Activated CD4-positive, alpha-beta T cell treated with anti-CD3 and anti-CD28 coated beads, Interleukin-2, amount 10 ng/mL, durations not matched to agents 7 days and 5 days (primary cell): ENCODE data around the gene MRPS24. TPM values are rescaled to one million over a fixed set of nuclear protein-coding genes. Genes with fewer than 3 reads are reported as not detected.
"Not testable (repeated sequence)": the region's sequence is repeated elsewhere in the genome, so short reads cannot be mapped to it uniquely, and the experiment has no call there.

Source experiments
- CTCF ChIA-PET: fragments of 350-600 bp; sonication (Branson Sonifier 250); formaldehyde crosslinking; loops from one replicate; lab custom pipeline; 2021; ENCODE audit warnings: antibody characterized with exemption; lab: Charles Lee
- POLR2A ChIA-PET: fragments of 350-600 bp; sonication (Branson Sonifier 250); formaldehyde crosslinking; loops from one replicate; lab custom pipeline; 2021; ENCODE audit warnings: antibody characterized with exemption; lab: Charles Lee
- DNase-seq: peaks from one replicate; pipeline ENCODE4 v3.0.0-alpha.2; 2020
- H3K27ac Mint-ChIP-seq: one replicate; pipeline ENCODE4 v1.8.0; 2021; ENCODE audit warnings: mild to moderate bottlenecking, moderate library complexity, mixed read lengths
- H3K27me3 Mint-ChIP-seq: one replicate; pipeline ENCODE4 v1.8.0; 2021; ENCODE audit warnings: mixed read lengths
- H3K36me3 Mint-ChIP-seq: one replicate; pipeline ENCODE4 v1.8.0; 2021; ENCODE audit warnings: low read depth, mixed read lengths
- H3K4me1 Mint-ChIP-seq: one replicate; pipeline ENCODE4 v1.8.0; 2021; ENCODE audit warnings: mixed read lengths
- H3K4me3 Mint-ChIP-seq: one replicate; pipeline ENCODE4 v1.8.0; 2021; ENCODE audit warnings: mild to moderate bottlenecking, moderate library complexity, mixed read lengths
- H3K9me3 Mint-ChIP-seq: one replicate; pipeline ENCODE4 v1.8.0; 2021; ENCODE audit warnings: mixed read lengths
- total RNA-seq, 2 experiments: library from RNA; stranded (reverse); gene quantifications; one replicate each; pipeline ENCODE4 v1.2.3, GENCODE V29; 2021

Gene MRPS24
- total RNA-seq, 2 experiments from 2014 or later, result 77.6 to 84.0 TPM

- CTCF ChIA-PET, result interaction anchor here (0.8 to 1.5 kb wide), 6 partner anchors 10 to 266 kb away, joined by 3 to 7 read pairs (median 4); partner anchors contain the start of gene STK17A
- H3K36me3 Mint-ChIP-seq, result no peaks in the 10 kb centered on the region
- H3K9me3 Mint-ChIP-seq, result no peaks in the 10 kb centered on the region
- no peak overlapping the region for H3K27ac Mint-ChIP-seq
- no peak for DNase-seq
- POLR2A ChIA-PET, result no interaction called here
- peaks cover 3% of the 10 kb centered on the region for H3K27me3 Mint-ChIP-seq
- H3K4me3 Mint-ChIP-seq, result no peak overlapping the region
- H3K4me1 Mint-ChIP-seq, result peaks cover 5% of the 10 kb centered on the region
Observed at GRCh38 chr7:43849047-43849446, 20.3 kb downstream of the MRPS24 start.

- DNase-seq, result no peak
- CTCF ChIA-PET, result interaction anchor here (0.6 to 1.5 kb wide), 5 partner anchors 8 to 374 kb away, joined by 3 to 4 read pairs (median 3); no protein-coding TSS in a partner anchor
- Mint-ChIP-seq H3K4me1 (peaks cover 5% of the 10 kb centered on the region), H3K4me3 (no peak overlapping the region), H3K27ac (no peak overlapping the region), H3K27me3 (peaks cover 3% of the 10 kb centered on the region), H3K9me3 (no peaks in the 10 kb centered on the region), H3K36me3 (no peaks in the 10 kb centered on the region)
- POLR2A ChIA-PET, result no interaction called here
Observed at GRCh38 chr7:43847496-43847895, 21.8 kb downstream of the MRPS24 start.

GRCh38 chr7:43844662-43845061 lies 24.7 kb downstream of the MRPS24 start:
- H3K27ac Mint-ChIP-seq, result no peak overlapping the region
- no peak for DNase-seq
- ChIA-PET POLR2A (interaction anchor here (0.6 kb wide), 1 partner anchor 9 kb away, joined by 5 read pairs; no protein-coding TSS in a partner anchor), CTCF (interaction anchor here (0.6 to 3.5 kb wide), 2 partner anchors 91 to 262 kb away, joined by 4 to 11 read pairs; partner anchors contain the start of gene STK17A)
- no peaks in the 10 kb centered on the region for H3K36me3 Mint-ChIP-seq
- H3K27me3 Mint-ChIP-seq, result peaks cover 4% of the 10 kb centered on the region
- H3K9me3 Mint-ChIP-seq, result no peaks in the 10 kb centered on the region
- H3K4me3 Mint-ChIP-seq, result no peak overlapping the region
- H3K4me1 Mint-ChIP-seq, result no peaks in the 10 kb centered on the region

GRCh38 chr7:43844257-43844656 lies 25.1 kb downstream of the MRPS24 start:
- Mint-ChIP-seq H3K27me3 (peaks cover 4% of the 10 kb centered on the region), H3K27ac (no peak overlapping the region), H3K9me3 (no peaks in the 10 kb centered on the region), H3K36me3 (no peaks in the 10 kb centered on the region), H3K4me3 (no peak overlapping the region), H3K4me1 (no peaks in the 10 kb centered on the region)
- CTCF ChIA-PET, result interaction anchor here (0.7 to 3.5 kb wide), 2 partner anchors 10 to 262 kb away, joined by 3 to 11 read pairs; partner anchors contain the start of gene STK17A
- POLR2A ChIA-PET, result no interaction called here
- no peak for DNase-seq

GRCh38 chr7:43843296-43843695 lies 26.0 kb downstream of the MRPS24 start:
- ChIA-PET POLR2A (no interaction called here), CTCF (interaction anchor here (0.7 to 3.5 kb wide), 2 partner anchors 11 to 261 kb away, joined by 3 to 11 read pairs; partner anchors contain the start of gene STK17A)
- Mint-ChIP-seq H3K27ac (no peak overlapping the region), H3K9me3 (no peaks in the 10 kb centered on the region), H3K4me3 (no peak overlapping the region), H3K27me3 (peaks cover 4% of the 10 kb centered on the region), H3K36me3 (no peaks in the 10 kb centered on the region), H3K4me1 (peaks cover 6% of the 10 kb centered on the region)
- DNase-seq, result no peak

GRCh38 chr7:43838201-43838658 lies 31.1 kb downstream of the MRPS24 start:
- no peaks in the 10 kb centered on the region for H3K36me3 Mint-ChIP-seq
- H3K9me3 Mint-ChIP-seq, result peaks cover 2% of the 10 kb centered on the region
- ChIA-PET POLR2A (no interaction called here), CTCF (interaction anchor here (0.6 to 2.3 kb wide), 13 partner anchors 9 to 902 kb away, joined by 3 to 30 read pairs (median 5); partner anchors contain the start of genes COA1 and STK17A)
- peak overlapping the region; percentile 36 for H3K4me3 Mint-ChIP-seq
- H3K4me1 Mint-ChIP-seq, result peaks cover 22% of the 10 kb centered on the region
- DNase-seq, result no peak
- peaks cover 8% of the 10 kb centered on the region for H3K27me3 Mint-ChIP-seq
- H3K27ac Mint-ChIP-seq, result no peak overlapping the region

- peak overlapping the region; percentile 88 for H3K27ac Mint-ChIP-seq
- CTCF ChIA-PET, result interaction anchor here (0.5 to 2.5 kb wide), 7 partner anchors 9 to 252 kb away, joined by 3 to 13 read pairs (median 3); partner anchors contain the start of gene STK17A
- POLR2A ChIA-PET, result interaction anchor here (0.6 kb wide), 1 partner anchor 278 kb away, joined by 4 read pairs; no protein-coding TSS in a partner anchor
- peaks cover 12% of the 10 kb centered on the region for H3K36me3 Mint-ChIP-seq
- DNase-seq, result peak; percentile 56
- peaks cover 5% of the 10 kb centered on the region for H3K27me3 Mint-ChIP-seq
- peaks cover 22% of the 10 kb centered on the region for H3K4me1 Mint-ChIP-seq
- peaks cover 17% of the 10 kb centered on the region for H3K9me3 Mint-ChIP-seq
- H3K4me3 Mint-ChIP-seq, result peak overlapping the region; percentile 65
Observed at GRCh38 chr7:43834463-43835251, 34.7 kb downstream of the MRPS24 start.

GRCh38 chr7:43830917-43831316 lies 38.4 kb downstream of the MRPS24 start:
- CTCF ChIA-PET, result interaction anchor here (0.6 to 3.1 kb wide), 4 partner anchors 8 to 572 kb away, joined by 3 to 21 read pairs (median 4); partner anchors contain the start of gene STK17A
- Mint-ChIP-seq H3K27me3 (peaks cover 25% of the 10 kb centered on the region), H3K9me3 (peaks cover 17% of the 10 kb centered on the region), H3K4me1 (peaks cover 16% of the 10 kb centered on the region), H3K36me3 (peaks cover 12% of the 10 kb centered on the region)
- H3K4me3 Mint-ChIP-seq, POLR2A ChIA-PET, H3K27ac Mint-ChIP-seq, DNase-seq: not testable (repeated sequence)

- Mint-ChIP-seq H3K27ac (no peak overlapping the region), H3K4me3 (no peak overlapping the region), H3K36me3 (no peaks in the 10 kb centered on the region), H3K27me3 (peaks cover 46% of the 10 kb centered on the region), H3K9me3 (no peaks in the 10 kb centered on the region), H3K4me1 (no peaks in the 10 kb centered on the region)
- POLR2A ChIA-PET, result no interaction called here
- CTCF ChIA-PET, result interaction anchor here (1.5 to 1.8 kb wide), 3 partner anchors 9 to 243 kb away, joined by 5 to 11 read pairs (median 11); partner anchors contain the start of gene STK17A
- DNase-seq, result no peak
Observed at GRCh38 chr7:43825391-43825808, 43.9 kb downstream of the MRPS24 start.

GRCh38 chr7:43824963-43825362 lies 44.4 kb downstream of the MRPS24 start:
- Mint-ChIP-seq H3K27me3 (peaks cover 50% of the 10 kb centered on the region), H3K4me3 (no peak overlapping the region), H3K27ac (no peak overlapping the region), H3K36me3 (no peaks in the 10 kb centered on the region), H3K9me3 (no peaks in the 10 kb centered on the region), H3K4me1 (no peaks in the 10 kb centered on the region)
- no peak for DNase-seq
- ChIA-PET POLR2A (no interaction called here), CTCF (interaction anchor here (0.7 to 1.8 kb wide), 5 partner anchors 10 to 242 kb away, joined by 3 to 11 read pairs (median 5); partner anchors contain the start of gene STK17A)

- H3K4me3 Mint-ChIP-seq, H3K4me1 Mint-ChIP-seq, H3K36me3 Mint-ChIP-seq, H3K9me3 Mint-ChIP-seq, H3K27ac Mint-ChIP-seq, POLR2A ChIA-PET, DNase-seq: not testable (repeated sequence)
- CTCF ChIA-PET, result interaction anchor here (0.7 to 1.8 kb wide), 5 partner anchors 10 to 242 kb away, joined by 3 to 11 read pairs (median 5); partner anchors contain the start of gene STK17A
- H3K27me3 Mint-ChIP-seq, result peaks cover 52% of the 10 kb centered on the region
Observed at GRCh38 chr7:43824513-43824912, 44.8 kb downstream of the MRPS24 start.

- H3K4me1 Mint-ChIP-seq, result no peaks in the 10 kb centered on the region
- H3K27me3 Mint-ChIP-seq, result peaks cover 53% of the 10 kb centered on the region
- no peak overlapping the region for H3K27ac Mint-ChIP-seq
- no peaks in the 10 kb centered on the region for H3K9me3 Mint-ChIP-seq
- H3K4me3 Mint-ChIP-seq, result no peak overlapping the region
- POLR2A ChIA-PET, result no interaction called here
- no peak for DNase-seq
- CTCF ChIA-PET, result interaction anchor here (1.1 kb wide), 1 partner anchor 61 kb away, joined by 3 read pairs; no protein-coding TSS in a partner anchor
- H3K36me3 Mint-ChIP-seq, result no peaks in the 10 kb centered on the region
Observed at GRCh38 chr7:43823941-43824340, 45.4 kb downstream of the MRPS24 start.
